ENCODE measurements around the gene PLCG1. TPM values are rescaled to one million over a fixed set of nuclear protein-coding genes. Genes with fewer than 3 reads are reported as not detected.

The PLCG1 gene
- total RNA-seq, 1 donor from 2014 or later, result 320 TPM

DNA sequence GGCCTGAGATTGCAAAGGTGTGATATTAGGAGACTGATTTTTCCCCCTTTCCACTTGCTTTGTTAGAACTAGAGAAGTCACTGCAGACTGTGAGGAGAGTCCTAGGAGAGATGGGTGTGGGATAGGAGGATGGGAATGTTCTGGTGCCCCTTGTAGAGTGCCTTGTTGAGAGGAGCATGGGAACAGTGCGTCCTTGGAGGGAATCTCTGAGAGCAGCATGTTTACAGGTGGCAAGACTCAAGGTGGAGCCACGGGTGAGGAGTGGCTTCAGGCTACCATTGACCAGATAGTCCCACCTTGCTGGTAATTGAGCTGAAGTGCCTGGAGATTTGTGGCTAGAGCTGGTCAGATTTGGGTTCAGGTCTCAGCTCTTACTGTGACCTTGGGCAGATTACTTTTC, 6.0 kb downstream of the PLCG1 start:
- Mint-ChIP-seq H3K36me3 (ENCODE audit: low read depth) (peaks cover 11% of the 10 kb centered on the region), H3K27ac (ENCODE audit: unreplicated experiment) (peak overlapping the region; percentile 70), H3K27me3 (ENCODE audit: low read depth) (no peaks in the 10 kb centered on the region), H3K4me3 (no peak overlapping the region), H3K9me3 (no peaks in the 10 kb centered on the region), H3K4me1 (peaks cover 77% of the 10 kb centered on the region)
- TF ChIP-seq, protein P1, sequence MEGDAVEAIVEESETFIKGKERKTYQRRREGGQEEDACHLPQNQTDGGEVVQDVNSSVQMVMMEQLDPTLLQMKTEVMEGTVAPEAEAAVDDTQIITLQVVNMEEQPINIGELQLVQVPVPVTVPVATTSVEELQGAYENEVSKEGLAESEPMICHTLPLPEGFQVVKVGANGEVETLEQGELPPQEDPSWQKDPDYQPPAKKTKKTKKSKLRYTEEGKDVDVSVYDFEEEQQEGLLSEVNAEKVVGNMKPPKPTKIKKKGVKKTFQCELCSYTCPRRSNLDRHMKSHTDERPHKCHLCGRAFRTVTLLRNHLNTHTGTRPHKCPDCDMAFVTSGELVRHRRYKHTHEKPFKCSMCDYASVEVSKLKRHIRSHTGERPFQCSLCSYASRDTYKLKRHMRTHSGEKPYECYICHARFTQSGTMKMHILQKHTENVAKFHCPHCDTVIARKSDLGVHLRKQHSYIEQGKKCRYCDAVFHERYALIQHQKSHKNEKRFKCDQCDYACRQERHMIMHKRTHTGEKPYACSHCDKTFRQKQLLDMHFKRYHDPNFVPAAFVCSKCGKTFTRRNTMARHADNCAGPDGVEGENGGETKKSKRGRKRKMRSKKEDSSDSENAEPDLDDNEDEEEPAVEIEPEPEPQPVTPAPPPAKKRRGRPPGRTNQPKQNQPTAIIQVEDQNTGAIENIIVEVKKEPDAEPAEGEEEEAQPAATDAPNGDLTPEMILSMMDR (conservative IDR thresholded peaks at IDR 0.05), result no peak
- no peak for DNase-seq (ENCODE audit: low read depth, low spot score)

DNA sequence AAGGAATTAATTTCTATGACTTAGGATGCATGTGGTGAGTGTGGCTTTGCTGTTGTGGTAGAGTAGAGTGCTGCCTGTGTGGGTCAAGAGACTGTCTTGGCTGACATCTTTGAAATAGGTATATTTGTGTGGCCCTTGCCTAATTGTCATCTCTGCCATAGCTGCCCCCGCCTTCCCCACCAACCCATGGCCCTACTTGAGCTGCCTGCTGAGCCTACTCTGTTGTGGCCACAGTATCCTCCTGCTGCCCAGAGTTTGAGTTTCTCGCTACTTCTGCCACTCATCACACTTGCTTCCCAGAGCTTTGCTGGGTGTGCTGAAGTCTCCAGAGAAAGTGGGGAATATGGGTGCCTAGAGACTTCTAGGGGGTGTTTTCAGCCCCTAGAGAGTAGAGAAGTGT, 8.0 kb downstream of the PLCG1 start:
- TF ChIP-seq, protein P1 (conservative IDR thresholded peaks at IDR 0.05), result no peak
- no peak for DNase-seq (ENCODE audit: low read depth, low spot score)
- no peaks in the 10 kb centered on the region for H3K27me3 Mint-ChIP-seq (ENCODE audit: low read depth)
- H3K36me3 Mint-ChIP-seq (ENCODE audit: low read depth), result peaks cover 15% of the 10 kb centered on the region
- H3K4me1 Mint-ChIP-seq, result peaks cover 66% of the 10 kb centered on the region
- H3K27ac Mint-ChIP-seq (ENCODE audit: unreplicated experiment), result peak overlapping the region; percentile 40
- no peaks in the 10 kb centered on the region for H3K9me3 Mint-ChIP-seq
- H3K4me3 Mint-ChIP-seq, result peak overlapping the region; percentile 17

DNA sequence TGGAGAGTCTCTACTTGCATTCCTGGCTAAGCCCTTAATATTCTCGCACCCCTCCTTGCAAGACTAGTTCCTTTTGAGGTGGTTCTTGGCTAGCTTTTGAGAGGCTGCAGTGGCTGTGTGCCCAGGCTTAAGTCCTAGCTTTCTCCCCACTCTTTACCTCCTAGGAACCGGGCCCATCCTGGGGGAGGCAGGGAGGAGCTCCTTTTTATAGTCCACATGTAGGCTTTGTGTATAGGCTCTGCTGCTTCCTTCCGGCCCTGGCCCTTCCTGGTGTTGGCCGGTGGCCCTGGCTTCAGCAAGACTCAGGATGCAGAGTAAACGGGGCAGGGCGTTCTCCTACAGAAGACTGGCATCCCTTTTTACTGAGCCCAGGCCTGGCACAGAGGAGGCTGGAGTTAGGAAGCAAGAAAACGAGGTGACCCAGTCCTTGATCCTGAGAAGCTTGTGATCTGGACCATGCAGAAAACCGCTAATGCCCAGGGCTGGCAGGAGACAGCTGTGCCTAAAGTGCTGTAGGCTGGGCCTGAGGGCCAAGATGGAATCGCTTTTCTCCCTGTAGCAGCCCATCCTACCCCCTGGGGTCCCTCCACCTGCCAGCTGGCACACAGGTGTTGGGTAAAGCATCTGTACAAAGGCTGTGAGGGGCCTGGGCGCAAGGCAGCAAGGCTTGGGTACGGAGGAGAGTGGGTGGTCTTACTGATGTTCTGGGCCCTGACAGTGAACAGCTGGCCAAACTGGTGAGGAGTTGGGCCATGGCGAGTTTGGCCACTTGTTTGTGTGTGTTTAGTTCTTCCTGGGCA, 8.7 kb downstream of the PLCG1 start:
- TF ChIP-seq, protein P1 (conservative IDR thresholded peaks at IDR 0.05), result no peak
- no peaks in the 10 kb centered on the region for H3K27me3 Mint-ChIP-seq (ENCODE audit: low read depth)
- H3K36me3 Mint-ChIP-seq (ENCODE audit: low read depth), result peaks cover 17% of the 10 kb centered on the region
- no peak for DNase-seq (ENCODE audit: low read depth, low spot score)
- H3K4me1 Mint-ChIP-seq, result peaks cover 66% of the 10 kb centered on the region
- no peak overlapping the region for H3K4me3 Mint-ChIP-seq
- H3K9me3 Mint-ChIP-seq, result no peaks in the 10 kb centered on the region
- no peak overlapping the region for H3K27ac Mint-ChIP-seq (ENCODE audit: unreplicated experiment)

DNA sequence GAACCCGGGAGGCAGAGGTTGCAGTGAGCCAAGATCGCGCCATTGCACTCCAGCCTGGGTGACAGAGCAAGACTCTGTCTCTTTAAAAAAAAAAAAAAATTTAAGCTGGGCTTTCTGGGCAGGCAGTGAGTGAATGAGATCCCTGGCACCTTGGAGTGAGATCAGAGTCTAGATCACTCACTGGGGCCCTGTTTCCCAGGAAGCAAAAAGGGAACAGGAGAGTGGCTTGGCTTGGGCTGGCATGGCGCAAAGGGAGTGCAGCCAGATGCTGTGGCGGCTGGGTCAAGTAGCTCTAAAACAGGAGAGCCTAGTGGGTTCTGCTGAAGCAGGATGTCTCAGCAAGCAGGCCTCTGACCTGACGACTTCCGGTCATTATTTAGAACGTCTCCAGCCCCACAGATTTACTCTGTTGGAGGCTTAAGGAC, 10.4 kb downstream of the PLCG1 start:
- Mint-ChIP-seq H3K27me3 (ENCODE audit: low read depth) (no peaks in the 10 kb centered on the region), H3K9me3 (no peaks in the 10 kb centered on the region), H3K4me3 (no peak overlapping the region), H3K4me1 (peaks cover 57% of the 10 kb centered on the region), H3K27ac (ENCODE audit: unreplicated experiment) (peak overlapping the region; percentile 22), H3K36me3 (ENCODE audit: low read depth) (peaks cover 17% of the 10 kb centered on the region)
- TF ChIP-seq, protein P1 (conservative IDR thresholded peaks at IDR 0.05), result no peak
- DNase-seq (ENCODE audit: low read depth, low spot score), result no peak

DNA sequence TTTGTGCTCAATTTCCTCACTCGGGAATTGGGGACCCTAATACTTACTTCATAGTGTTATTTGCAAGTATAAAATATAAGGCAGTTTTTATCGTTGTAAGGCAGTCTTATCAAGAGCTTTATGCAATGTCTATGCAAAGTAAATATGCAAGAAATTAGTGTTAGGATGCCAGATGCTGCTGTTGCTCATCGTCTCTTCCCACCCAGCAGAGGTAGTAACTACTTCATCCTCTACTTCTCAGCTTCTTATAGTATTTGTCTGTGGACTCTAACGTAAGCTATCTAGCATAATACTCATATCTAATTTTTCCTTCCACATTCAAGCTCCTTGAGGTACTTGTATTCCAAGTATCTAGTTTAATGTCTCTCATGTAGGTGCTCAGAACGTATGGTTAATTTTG, 11.6 kb downstream of the PLCG1 start:
- Mint-ChIP-seq H3K4me1 (peaks cover 49% of the 10 kb centered on the region), H3K4me3 (no peak overlapping the region), H3K27me3 (ENCODE audit: low read depth) (no peaks in the 10 kb centered on the region), H3K36me3 (ENCODE audit: low read depth) (peaks cover 17% of the 10 kb centered on the region), H3K9me3 (no peaks in the 10 kb centered on the region), H3K27ac (ENCODE audit: unreplicated experiment) (no peak overlapping the region)
- no peak for DNase-seq (ENCODE audit: low read depth, low spot score)
- TF ChIP-seq, protein P1 (conservative IDR thresholded peaks at IDR 0.05), result no peak
